NCI-H774 (cell line): ENCODE measurements around the gene PRR5.

Source experiments
- DNase-seq: peaks from one replicate; lab custom pipeline; 2025; lab: John Stamatoyannopoulos, UW

PRR5 gene

DNA sequence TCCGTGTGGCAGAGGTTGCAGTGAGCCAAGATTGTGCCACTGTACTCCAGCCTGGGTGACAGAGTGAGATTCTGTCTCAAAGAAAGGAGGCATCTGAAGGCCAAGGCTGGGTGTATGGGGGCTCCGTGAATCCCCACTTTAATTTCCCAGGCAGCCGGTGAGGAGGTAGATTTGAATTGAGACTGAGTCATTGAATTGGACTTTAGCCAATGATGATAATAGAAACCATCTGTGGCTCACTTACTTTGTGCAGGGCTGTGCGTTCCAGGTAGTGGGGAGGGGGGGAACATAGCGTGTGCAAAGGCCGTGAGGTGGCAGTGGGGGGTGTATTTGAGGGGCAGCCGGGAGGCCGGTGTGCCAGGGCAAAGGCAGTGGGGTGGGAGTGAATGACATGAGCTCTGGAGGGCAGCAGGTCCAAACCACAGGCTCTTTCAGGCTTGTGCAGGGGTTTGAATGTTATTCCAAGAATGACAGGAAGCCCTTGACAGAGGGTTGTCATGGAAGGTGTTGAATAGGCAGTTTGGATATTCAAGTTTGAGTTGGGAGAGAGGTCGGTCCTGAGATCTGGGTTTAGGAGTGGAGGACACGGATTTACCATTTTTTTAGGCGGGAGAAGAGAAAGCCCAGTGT is 56.5 kb downstream of the PRR5 start:
- DNase-seq, result no peak

GRCh38 chr22:44759001-44759400 is 57.0 kb downstream of the PRR5 start:
- no peak for DNase-seq

GRCh38 chr22:44759430-44760310 is 57.7 kb downstream of the PRR5 start:
- no peak for DNase-seq

DNA sequence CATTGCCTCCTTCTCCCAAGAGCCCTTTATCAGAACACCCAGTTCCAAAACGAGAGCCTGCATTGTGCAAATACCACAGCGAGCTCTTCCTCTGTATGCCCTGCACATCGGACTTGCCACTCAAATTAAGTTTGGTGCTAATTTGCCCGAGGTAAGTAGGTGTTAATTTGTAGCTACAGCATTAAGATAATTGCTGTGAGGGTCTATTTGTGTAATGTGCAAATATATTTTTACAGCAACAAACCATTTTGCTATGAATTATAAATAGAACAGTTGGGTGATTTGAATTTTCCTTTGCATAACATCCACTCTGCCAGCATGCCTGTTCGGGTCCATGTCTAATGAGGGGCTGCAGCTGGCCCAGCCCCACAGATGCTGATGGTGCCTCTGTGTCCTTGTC is 58.5 kb downstream of the PRR5 start:
- DNase-seq, result no peak

- no peak for DNase-seq
Measured at GRCh38 chr22:44761025-44761424, 59.0 kb downstream of the PRR5 start.

DNA sequence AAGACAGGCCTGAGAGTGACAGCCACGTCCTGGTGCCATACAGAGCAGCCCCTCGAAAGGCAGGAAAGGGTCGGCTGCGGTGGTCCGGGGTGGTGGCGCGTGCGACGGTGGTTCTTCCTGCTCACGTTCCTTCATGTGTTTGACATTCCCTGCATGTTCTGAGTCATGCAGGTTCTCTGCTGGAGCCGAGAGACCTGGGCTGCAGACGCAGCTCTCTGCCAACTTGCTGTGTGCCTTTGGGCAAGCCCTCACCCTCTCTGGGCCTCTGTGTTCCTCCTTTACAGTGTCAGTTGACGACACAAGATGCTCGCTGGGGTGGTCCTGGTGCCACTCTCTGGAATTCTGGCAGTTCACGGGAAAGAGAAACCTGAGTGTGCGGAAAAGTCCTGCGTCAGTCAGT is 62.4 kb downstream of the PRR5 start:
- no peak for DNase-seq

GRCh38 chr22:44764974-44765373 is 63.0 kb downstream of the PRR5 start:
- no peak for DNase-seq

- no peak for DNase-seq
Measured at GRCh38 chr22:44765571-44766285, 63.7 kb downstream of the PRR5 start.

DNA sequence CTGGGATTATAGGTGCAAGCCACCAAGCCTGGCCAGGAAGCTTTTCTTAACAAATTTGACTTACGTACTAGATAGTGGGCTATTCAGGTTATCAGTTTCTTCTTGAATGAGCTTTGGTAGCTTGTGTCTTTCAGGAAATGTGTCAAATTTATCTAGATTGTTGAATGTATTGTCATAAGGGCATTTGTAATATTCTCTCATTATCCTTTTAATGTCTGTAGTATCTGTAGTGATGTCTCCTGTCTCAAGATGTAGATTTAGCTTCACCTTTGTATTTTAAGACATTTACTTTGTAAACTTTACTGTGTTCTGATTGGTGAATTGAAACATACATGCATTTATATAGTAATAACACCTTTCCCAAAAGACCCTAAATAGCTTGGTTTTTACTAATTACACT is 71.1 kb downstream of the PRR5 start:
- no peak for DNase-seq

DNA sequence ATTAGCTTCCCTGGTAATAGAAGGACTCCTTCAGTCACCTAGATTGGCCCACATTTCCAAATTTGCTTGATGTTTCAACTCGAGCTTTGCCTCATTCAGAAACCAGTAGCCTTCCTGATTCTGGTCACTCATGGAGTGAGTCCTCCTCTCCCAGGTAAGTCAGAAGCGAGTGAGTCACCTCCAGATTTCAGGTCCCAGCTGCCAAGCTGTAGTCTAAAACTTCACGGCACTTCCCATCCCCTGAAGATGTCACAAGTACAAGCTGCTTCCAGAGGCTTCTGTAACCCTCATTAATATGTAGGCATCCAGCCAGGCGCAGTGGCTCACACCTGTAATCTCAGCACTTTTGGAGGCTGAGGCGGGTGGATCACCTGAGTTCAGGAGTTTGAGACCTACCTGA is 73.9 kb downstream of the PRR5 start:
- no peak for DNase-seq

DNA sequence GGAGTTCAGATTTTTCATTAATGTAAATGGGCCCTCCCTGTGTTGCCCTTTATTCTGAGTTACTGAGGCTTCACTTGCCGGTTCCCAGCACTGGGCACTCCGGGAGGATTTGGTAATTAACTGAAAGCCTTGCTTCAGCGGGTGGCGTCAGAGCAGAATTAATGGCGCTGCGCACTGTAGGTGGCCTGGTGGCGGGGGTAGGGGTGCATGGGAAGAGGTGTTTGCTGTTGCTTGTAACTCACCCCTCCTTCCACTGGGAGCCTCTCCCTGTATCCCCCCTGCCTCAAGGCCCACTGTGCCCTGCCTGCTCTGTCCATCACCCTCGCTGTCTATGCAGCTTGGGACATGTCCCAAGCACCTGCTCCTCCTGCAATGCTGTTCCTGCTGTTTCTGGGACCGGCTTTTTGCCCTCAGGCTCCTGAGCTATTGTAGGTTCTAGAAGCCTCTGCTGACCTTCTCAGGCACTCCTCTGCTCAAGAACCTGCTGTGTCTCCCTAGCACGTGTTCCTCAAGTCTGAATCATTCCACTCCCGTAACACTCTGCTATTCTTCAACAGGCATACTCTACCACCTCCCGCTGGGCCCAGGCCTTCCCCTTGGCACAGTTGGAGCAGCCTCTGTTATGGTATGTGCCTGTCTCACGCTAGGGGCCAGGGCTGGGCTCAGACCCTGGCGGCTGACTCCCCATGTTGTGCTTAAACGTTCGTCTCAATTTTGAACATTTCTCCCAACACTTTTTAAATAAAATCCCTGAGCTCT is 74.8 kb downstream of the PRR5 start:
- DNase-seq, result no peak

- no peak for DNase-seq
Measured at GRCh38 chr22:44777364-44777755, 75.4 kb downstream of the PRR5 start.

DNA sequence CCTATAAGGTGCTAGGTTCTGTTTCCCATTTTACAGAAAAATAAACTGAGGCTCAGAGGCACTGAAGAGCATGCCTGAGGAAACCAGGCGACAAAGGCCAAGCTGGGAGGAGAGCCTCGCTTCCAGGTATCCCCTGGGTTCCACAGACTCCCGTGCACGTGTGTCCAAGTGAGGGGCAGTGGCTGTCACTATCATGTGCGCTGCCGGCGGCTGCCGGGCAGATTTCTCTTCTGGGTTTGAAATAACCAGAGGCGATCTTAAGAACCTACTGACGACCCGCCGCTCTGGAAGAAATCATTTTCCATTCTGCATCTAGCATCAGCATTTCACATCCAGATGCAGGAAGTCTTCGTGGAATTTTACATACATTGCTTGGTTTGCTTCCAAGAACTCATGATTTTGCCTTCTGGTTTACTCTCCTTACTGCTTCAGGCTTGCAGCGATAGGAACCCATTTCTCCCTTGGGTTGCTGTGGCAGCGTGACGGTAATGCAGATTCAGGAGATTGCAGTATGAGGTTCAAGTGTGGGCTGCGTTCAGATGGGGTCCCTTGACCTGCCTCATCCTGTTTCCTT is 79.0 kb downstream of the PRR5 start:
- DNase-seq, result no peak

- DNase-seq, result no peak
Measured at GRCh38 chr22:44782363-44782963, 80.5 kb downstream of the PRR5 start.

DNA sequence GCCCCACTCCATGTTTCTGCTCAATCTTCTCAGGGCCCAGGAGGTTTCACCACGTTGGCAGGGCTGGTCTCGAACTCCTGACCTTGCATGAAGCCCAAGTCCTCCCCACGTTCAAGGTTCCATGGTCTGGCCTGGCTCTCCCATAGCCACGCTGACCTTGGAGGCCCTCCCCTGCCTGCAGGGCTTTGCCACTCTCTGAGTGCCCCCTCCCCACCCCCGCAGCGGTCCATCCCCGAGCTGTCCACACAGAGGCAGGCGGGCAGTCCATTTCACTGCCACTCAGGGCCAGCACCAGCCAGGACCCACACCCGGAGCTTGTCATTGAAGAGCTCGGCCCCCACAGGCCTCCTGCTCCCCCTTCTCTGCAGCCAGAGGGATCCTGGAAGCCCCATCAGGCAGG is 81.1 kb downstream of the PRR5 start:
- no peak for DNase-seq

GRCh38 chr22:44783581-44783980 is 81.6 kb downstream of the PRR5 start:
- DNase-seq, result no peak

- no peak for DNase-seq
Measured at GRCh38 chr22:44786136-44786535, 84.1 kb downstream of the PRR5 start.

- DNase-seq, result no peak
Measured at GRCh38 chr22:44786610-44787009, 84.6 kb downstream of the PRR5 start.
